Measurements from ENCODE around the gene MANEA. TPM values are rescaled to one million over a fixed set of nuclear protein-coding genes. Genes with fewer than 3 reads are reported as not detected.

MANEA gene
- total RNA-seq, 1 experiment from 2014 or later, result 13.9 TPM

GRCh38 chr6:95545226-95545625 lies 32.1 kb upstream of the MANEA start:
- Histone ChIP-seq H3K9me2 (ENCODE audit: insufficient read depth) (no peaks in the 10 kb centered on the region), H3K9ac (ENCODE audit: low read length) (no peak overlapping the region), H3K9me3 (ENCODE audit: control insufficient read depth in 1 of 2, insufficient read depth in 1 of 2, low read depth in 1 of 2, low read length in 2 of 2) (no peaks in the 10 kb centered on the region), H3K4me3 (replicated peaks in 1 of 2; ENCODE audit: low read depth in 1 of 2, low read length in 2 of 2) (no peak overlapping the region), H3K36me3 (ENCODE audit: control insufficient read depth in 1 of 2, insufficient read depth in 2 of 2, low read length in 2 of 2) (no peaks in the 10 kb centered on the region), H3K4me2 (ENCODE audit: low read length) (no peak overlapping the region), H2AFZ (ENCODE audit: low read depth, low read length, poor library complexity, severe bottlenecking) (no peak overlapping the region), H3K4me1 (ENCODE audit: control insufficient read depth in 1 of 2, insufficient read depth in 2 of 2, low read length in 2 of 2) (no peaks in the 10 kb centered on the region), H3K79me2 (ENCODE audit: insufficient read depth, low read length) (no peaks in the 10 kb centered on the region), H3K27me3 (ENCODE audit: insufficient read depth, low read length) (no peaks in the 10 kb centered on the region), H4K20me1 (ENCODE audit: insufficient read depth) (no peaks in the 10 kb centered on the region), H3K27ac (ENCODE audit: low read depth, low read length) (no peak overlapping the region)
- POLR2A ChIA-PET, result no interaction called here
- ATAC-seq (no peak), DNase-seq (ENCODE audit: low read depth, low spot score) (no peak)
- no TSS peak for BruUV-seq (replicated peaks)
- intact Hi-C loops (cut with micrococcal nuclease), result no loop called here
- no peak for TF ChIP-seq ZFX (IDR thresholded peaks at IDR 0.05)
- no peak for TF ChIP-seq POLR2A (IDR thresholded peaks at IDR 0.05; ENCODE audit: borderline replicate concordance, extremely low read depth, insufficient read depth, insufficient read length)
- no peak for TF ChIP-seq SIN3A (IDR thresholded peaks at IDR 0.05; ENCODE audit: low read depth)
- TF ChIP-seq ELF1 (IDR thresholded peaks at IDR 0.05; ENCODE audit: borderline replicate concordance, low read depth), result no peak
- CTCF ChIA-PET, result no interaction called here
- RAD21 ChIA-PET (ENCODE audit: low non-redundant PET in 1 of 2, low total read pairs in 2 of 2, uncharacterized antibody in 2 of 2, unreplicated experiment in 2 of 2), result no interaction called here

GRCh38 chr6:95545686-95546085 lies 31.6 kb upstream of the MANEA start:
- no peak overlapping the region for H3K27ac ChIP-seq (ENCODE audit: low read depth, low read length)
- no peaks in the 10 kb centered on the region for H3K79me2 ChIP-seq (ENCODE audit: insufficient read depth, low read length)
- no peak for ATAC-seq
- RAD21 ChIA-PET (ENCODE audit: low non-redundant PET in 1 of 2, low total read pairs in 2 of 2, uncharacterized antibody in 2 of 2, unreplicated experiment in 2 of 2), result no interaction called here
- no peak overlapping the region for H2AFZ ChIP-seq (ENCODE audit: low read depth, low read length, poor library complexity, severe bottlenecking)
- H4K20me1 ChIP-seq (ENCODE audit: insufficient read depth), result no peaks in the 10 kb centered on the region
- no peak overlapping the region for H3K4me3 ChIP-seq (replicated peaks in 1 of 2; ENCODE audit: low read depth in 1 of 2, low read length in 2 of 2)
- no peak for TF ChIP-seq SP1 (IDR thresholded peaks at IDR 0.05; ENCODE audit: low read depth)
- TF ChIP-seq RAD21 (IDR thresholded peaks at IDR 0.05; ENCODE audit: low read depth), result no peak
- TF ChIP-seq ZNF274 (IDR thresholded peaks at IDR 0.05; ENCODE audit: low read depth, low read length), result no peak
- no peak for TF ChIP-seq EZH2phosphoT487 (IDR thresholded peaks at IDR 0.05; ENCODE audit: borderline replicate concordance)
- TF ChIP-seq POLR2AphosphoS5 (IDR thresholded peaks at IDR 0.05; ENCODE audit: low read depth, low read length), result no peak
- TF ChIP-seq SIN3A (IDR thresholded peaks at IDR 0.05; ENCODE audit: low read depth), result no peak
- no peak for TF ChIP-seq TCF7L2 (IDR thresholded peaks at IDR 0.05; ENCODE audit: borderline replicate concordance, extremely low read depth, insufficient read depth, insufficient read length)
- TF ChIP-seq ELF1 (IDR thresholded peaks at IDR 0.05; ENCODE audit: borderline replicate concordance, low read depth), result no peak
- no peak for TF ChIP-seq EZH2 (IDR thresholded peaks at IDR 0.05)
- no peak for TF ChIP-seq MAX (IDR thresholded peaks at IDR 0.05)
- TF ChIP-seq ATF3 (IDR thresholded peaks at IDR 0.05), result no peak
- TF ChIP-seq EGR1 (IDR thresholded peaks at IDR 0.05; ENCODE audit: low read depth), result no peak
- no peak for TF ChIP-seq CBX3 (IDR thresholded peaks at IDR 0.05; ENCODE audit: low read depth)
- no peak for TF ChIP-seq REST (IDR thresholded peaks at IDR 0.05; ENCODE audit: low read depth)
- intact Hi-C loops (cut with micrococcal nuclease), result no loop called here
- CTCF ChIA-PET, result no interaction called here
- DNase-seq (ENCODE audit: low read depth, low spot score), result no peak
- no TSS peak for BruUV-seq (replicated peaks)
- no peaks in the 10 kb centered on the region for H3K27me3 ChIP-seq (ENCODE audit: insufficient read depth, low read length)
- POLR2A ChIA-PET, result no interaction called here
- no peaks in the 10 kb centered on the region for H3K9me2 ChIP-seq (ENCODE audit: insufficient read depth)
- H3K9me3 ChIP-seq (ENCODE audit: control insufficient read depth in 1 of 2, insufficient read depth in 1 of 2, low read depth in 1 of 2, low read length in 2 of 2), result no peaks in the 10 kb centered on the region
- no peaks in the 10 kb centered on the region for H3K4me1 ChIP-seq (ENCODE audit: control insufficient read depth in 1 of 2, insufficient read depth in 2 of 2, low read length in 2 of 2)
- H3K4me2 ChIP-seq (ENCODE audit: low read length), result no peak overlapping the region
- no peaks in the 10 kb centered on the region for H3K36me3 ChIP-seq (ENCODE audit: control insufficient read depth in 1 of 2, insufficient read depth in 2 of 2, low read length in 2 of 2)
- H3K9ac ChIP-seq (ENCODE audit: low read length), result no peak overlapping the region
